PC-9 (cell line): ENCODE data around the gene CDKN3.

Experiments
- EZH2 ChIP-seq: fragments of 200-600 bp; sonication (generic); IDR thresholded peaks from 2 replicates; pipeline ENCODE4 v1.8.0; 2017; ENCODE audit warnings: antibody characterized with exemption, low read depth
- TF ChIP-seq, protein P1 (sequence below): fragments of 200-600 bp; sonication (generic); conservative IDR thresholded peaks from 2 replicates; pipeline ENCODE4 v1.6.1; 2017; ENCODE audit warnings: mixed run types, antibody characterized with exemption, mild to moderate bottlenecking, moderate library complexity

- TF ChIP-seq EZH2 = no peak
- TF ChIP-seq, protein P1, sequence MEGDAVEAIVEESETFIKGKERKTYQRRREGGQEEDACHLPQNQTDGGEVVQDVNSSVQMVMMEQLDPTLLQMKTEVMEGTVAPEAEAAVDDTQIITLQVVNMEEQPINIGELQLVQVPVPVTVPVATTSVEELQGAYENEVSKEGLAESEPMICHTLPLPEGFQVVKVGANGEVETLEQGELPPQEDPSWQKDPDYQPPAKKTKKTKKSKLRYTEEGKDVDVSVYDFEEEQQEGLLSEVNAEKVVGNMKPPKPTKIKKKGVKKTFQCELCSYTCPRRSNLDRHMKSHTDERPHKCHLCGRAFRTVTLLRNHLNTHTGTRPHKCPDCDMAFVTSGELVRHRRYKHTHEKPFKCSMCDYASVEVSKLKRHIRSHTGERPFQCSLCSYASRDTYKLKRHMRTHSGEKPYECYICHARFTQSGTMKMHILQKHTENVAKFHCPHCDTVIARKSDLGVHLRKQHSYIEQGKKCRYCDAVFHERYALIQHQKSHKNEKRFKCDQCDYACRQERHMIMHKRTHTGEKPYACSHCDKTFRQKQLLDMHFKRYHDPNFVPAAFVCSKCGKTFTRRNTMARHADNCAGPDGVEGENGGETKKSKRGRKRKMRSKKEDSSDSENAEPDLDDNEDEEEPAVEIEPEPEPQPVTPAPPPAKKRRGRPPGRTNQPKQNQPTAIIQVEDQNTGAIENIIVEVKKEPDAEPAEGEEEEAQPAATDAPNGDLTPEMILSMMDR = peak; percentile 88
Observed at GRCh38 chr14:54440873-54441868, 44.4 kb downstream of the CDKN3 start, which contains the start of gene CNIH1.
